ENCODE measurements around the gene ZNF418. TPM values are rescaled to one million over a fixed set of nuclear protein-coding genes. Genes with fewer than 3 reads are reported as not detected.

ZNF418 gene
- total and polyA plus RNA-seq, 2 of the 8 experiments (the other 6 are each of a cell fraction or from before 2014, with no cell fraction given), result 10.5 to 18.8 TPM

DNA sequence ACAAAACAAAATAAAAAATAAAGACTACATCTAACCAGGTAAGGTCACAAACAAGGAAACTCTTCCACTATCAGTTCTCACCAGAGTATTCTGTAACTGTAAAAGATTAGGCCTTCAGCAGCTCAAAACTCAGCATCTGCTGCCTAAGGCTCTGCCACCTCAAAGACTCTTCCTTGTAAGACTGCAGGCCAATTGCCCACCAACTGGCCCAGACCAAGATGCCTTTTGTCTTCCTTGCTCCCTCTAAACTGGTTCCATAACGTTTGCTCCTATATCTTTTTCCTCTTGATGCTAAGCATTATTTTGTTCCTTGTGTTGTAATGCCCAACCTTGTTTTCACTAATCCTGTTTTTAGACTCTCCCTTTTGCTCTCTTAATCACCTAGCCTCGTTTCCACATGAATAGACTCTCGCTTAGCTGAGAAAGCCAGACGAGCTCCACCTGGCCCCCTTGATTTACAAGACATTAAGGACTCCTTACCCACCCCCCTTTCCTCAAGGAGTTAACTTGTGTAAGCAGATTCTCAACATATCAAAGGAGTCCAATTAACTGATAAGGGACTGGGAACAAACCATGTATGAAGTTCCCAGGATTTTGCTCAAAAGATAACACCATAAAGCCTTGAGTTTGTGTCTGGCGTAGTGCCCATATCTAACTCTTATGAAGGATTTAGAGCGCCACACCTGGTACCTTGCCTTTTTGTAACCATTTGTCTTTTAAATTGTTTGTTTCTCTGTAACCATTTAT is 47.8 kb downstream of the ZNF418 start:
- FAIRE-seq, result peak; percentile 96
- CTCF ChIA-PET (ENCODE audit: partially characterized antibody), result interaction anchor here (0.6 to 1.2 kb wide), 6 partner anchors 10 to 106 kb away, joined by 3 to 5 read pairs (median 4); partner anchors contain the start of gene ZNF587B
- TF ChIP-seq CEBPB (IDR thresholded peaks at IDR 0.05; ENCODE audit: low read depth, low read length), result no peak
- TF ChIP-seq TCF12 (IDR thresholded peaks at IDR 0.05; ENCODE audit: low read depth, low read length), result peak; percentile 78; the same call in 1 of the 2 replicates
- no peak for TF ChIP-seq SUZ12 (IDR thresholded peaks at IDR 0.05; ENCODE audit: low read length)
- TF ChIP-seq KDM5A (IDR thresholded peaks at IDR 0.05; ENCODE audit: low read length), result no peak
- no peak for TF ChIP-seq RXRA (IDR thresholded peaks at IDR 0.05; ENCODE audit: insufficient read depth, low read depth, low read length)
- TF ChIP-seq RNF2 (IDR thresholded peaks at IDR 0.05; ENCODE audit: borderline replicate concordance, low read depth, low read length, missing control alignments, poor library complexity, severe bottlenecking), result no peak
- no peak for TF ChIP-seq SAP30 (IDR thresholded peaks at IDR 0.05; ENCODE audit: insufficient read depth, insufficient replicate concordance, low read length)
- no peak for TF ChIP-seq NANOG (IDR thresholded peaks at IDR 0.05; ENCODE audit: insufficient read depth, low read depth, low read length, poor library complexity, severe bottlenecking)
- TF ChIP-seq SP1 (IDR thresholded peaks at IDR 0.05; ENCODE audit: low read depth, low read length), result peak; percentile 63
- no peak for TF ChIP-seq SIRT6 (IDR thresholded peaks at IDR 0.05; ENCODE audit: low read length)
- no peak for TF ChIP-seq POU5F1 (IDR thresholded peaks at IDR 0.05; ENCODE audit: low read depth, low read length)

More for the DNA sequence above, 47.8 kb downstream of the ZNF418 start:
- POLR2A ChIA-PET (ENCODE audit: partially characterized antibody), result interaction anchor here (0.6 to 11.1 kb wide), 28 partner anchors 9 to 560 kb away, joined by 3 to 103 read pairs (median 5); partner anchors contain the start of genes ZNF135, ZNF417, ZNF418 and ZNF552
- Histone ChIP-seq H3K9me3 (ENCODE audit: insufficient read depth in 2 of 2, low read depth in 1 of 2, low read length in 1 of 2) (no peaks in the 10 kb centered on the region), H3K14ac (ENCODE audit: insufficient read length) (no peak overlapping the region), H3K23ac (ENCODE audit: insufficient read length) (no peak overlapping the region), H2BK15ac (ENCODE audit: low read length) (no peak overlapping the region), H4K91ac (replicated peaks; ENCODE audit: insufficient read length, low read length) (no peak overlapping the region), H3K23me2 (ENCODE audit: low read depth, low read length) (peaks cover 3% of the 10 kb centered on the region; the same call in 1 of the 2 replicates), H2BK5ac (ENCODE audit: low read depth, low read length) (peak overlapping the region; percentile 76; the same call in 1 of the 2 replicates), H4K8ac (ENCODE audit: extremely low read depth, insufficient read depth, low read length) (no peak overlapping the region), H3K4ac (replicated peaks; ENCODE audit: insufficient read length, low read depth, low read length) (no peak overlapping the region), H3K27ac (ENCODE audit: low read depth, low read length) (peak overlapping the region; percentile 94; the same call in 1 of the 2 replicates), H3K4me2 (ENCODE audit: insufficient read depth in 1 of 2, low read depth in 2 of 2, low read length in 2 of 2) (peak overlapping the region; percentile 77 to 79), H2AK5ac (ENCODE audit: low read depth, low read length) (peak overlapping the region; percentile 96; the same call in 1 of the 2 replicates), H3K79me2 (ENCODE audit: control insufficient read depth in 1 of 2, insufficient read depth in 2 of 2, low read length in 2 of 2) (peaks cover 45 to 63% of the 10 kb centered on the region in 2 experiments), H2BK12ac (ENCODE audit: low read depth, low read length) (0 out of 2 replicates have a peak overlapping the region, but pooled peaks have one; percentile 68), H3K18ac (ENCODE audit: extremely low read depth, low read length) (peak overlapping the region; percentile 85), H2BK120ac (replicated peaks; ENCODE audit: low read depth, low read length) (no peak overlapping the region), H4K20me1 (replicated peaks in 1 of 2; ENCODE audit: control insufficient read depth in 1 of 2, insufficient read depth in 2 of 2, low read length in 2 of 2) (peaks cover 7 to 10% of the 10 kb centered on the region in 2 experiments), H3K36me3 (ENCODE audit: control insufficient read depth in 2 of 4, insufficient read depth in 4 of 4, low read length in 3 of 4) (peaks cover 0 to 26% (median 12%) of the 10 kb centered on the region in 4 experiments; a peak in 5 of 8 replicates), H2BK20ac (ENCODE audit: low read length) (0 out of 2 replicates have a peak overlapping the region, but pooled peaks have one; percentile 5), H3K9ac (replicated peaks in 1 of 4; ENCODE audit: extremely low read depth in 1 of 4, low read depth in 3 of 4, low read length in 3 of 4) (peak overlapping the region in 3 of 4 experiments; percentile 44 to 67 (median 45); a peak in 4 of 7 replicates), H3K56ac (replicated peaks; ENCODE audit: insufficient read length, low read depth, low read length) (no peak overlapping the region), H3K79me1 (ENCODE audit: low read depth, low read length) (no peaks in the 10 kb centered on the region), H2AFZ (ENCODE audit: low read length) (no peak overlapping the region), H3K4me3 (ENCODE audit: extremely low read depth in 1 of 4, insufficient read depth in 2 of 4, low read depth in 3 of 4, low read length in 4 of 4) (peak overlapping the region; percentile 89 to 97 (median 96)), H4K5ac (ENCODE audit: insufficient read length, low read depth, low read length) (no peak overlapping the region), H3K27me3 (replicated peaks in 1 of 4; ENCODE audit: control insufficient read depth in 3 of 4, extremely low read depth in 1 of 4, insufficient read depth in 3 of 4, low read length in 3 of 4) (no peaks in the 10 kb centered on the region), H3K4me1 (replicated peaks in 1 of 4; ENCODE audit: control insufficient read depth in 3 of 4, insufficient read depth in 4 of 4, low read length in 3 of 4) (peaks cover 3 to 18% (median 10%) of the 10 kb centered on the region in 4 experiments; a peak in 6 of 7 replicates)
- 1% methylated on average over 6 of the region's 6 CpGs; no CpG with 5 or more reads in 1 of the 2 experiments for WGBS, 2 experiments (ENCODE audit: extremely low coverage in 1 of 2, insufficient coverage in 1 of 2, insufficient read length in 1 of 2, insufficient replicate concordance in 2 of 2, low coverage in 1 of 2, low lambda C conversion rate in 2 of 2, missing lambda C conversion rate in 1 of 2)
- DNase-seq (ENCODE audit: low read depth in 1 of 2, low spot score in 2 of 2), result peak in 1 of 2 experiments; percentile 50
